Memory B cell (primary cell): Measurements from ENCODE around the gene TMIE.
"Not testable (repeated sequence)": the region's sequence is repeated elsewhere in the genome, so short reads cannot be mapped to it uniquely, and the experiment has no call there.

Source experiments
- ATAC-seq: fragments of 150-1000 bp; cut with Tn5 transposase; 2 replicates; pipeline ENCODE4 v1.10.0; 2021; ENCODE audit warnings: low read depth, mild to moderate bottlenecking, moderate library complexity
- DNase-seq, 2 donors: peaks; one replicate each; pipeline ENCODE4 v3.0.0; 2022; ENCODE audit warnings: low spot score in 2 of 2
- H3K27ac Mint-ChIP-seq: one replicate; pipeline ENCODE4 v1.8.0; 2022; ENCODE audit warnings: mild to moderate bottlenecking, moderate library complexity, mixed read lengths
- H3K27me3 Mint-ChIP-seq: one replicate; pipeline ENCODE4 v1.8.0; 2022; ENCODE audit warnings: mixed read lengths
- H3K36me3 Mint-ChIP-seq: one replicate; pipeline ENCODE4 v1.8.0; 2022; ENCODE audit warnings: mild to moderate bottlenecking, mixed read lengths
- H3K4me1 Mint-ChIP-seq: one replicate; pipeline ENCODE4 v1.8.0; 2022; ENCODE audit warnings: mixed read lengths
- H3K4me3 Mint-ChIP-seq: one replicate; pipeline ENCODE4 v1.8.0; 2022; ENCODE audit warnings: mild to moderate bottlenecking, moderate library complexity, mixed read lengths
- H3K9me3 Mint-ChIP-seq: one replicate; pipeline ENCODE4 v1.8.0; 2022; ENCODE audit warnings: mixed read lengths

Gene TMIE

DNA sequence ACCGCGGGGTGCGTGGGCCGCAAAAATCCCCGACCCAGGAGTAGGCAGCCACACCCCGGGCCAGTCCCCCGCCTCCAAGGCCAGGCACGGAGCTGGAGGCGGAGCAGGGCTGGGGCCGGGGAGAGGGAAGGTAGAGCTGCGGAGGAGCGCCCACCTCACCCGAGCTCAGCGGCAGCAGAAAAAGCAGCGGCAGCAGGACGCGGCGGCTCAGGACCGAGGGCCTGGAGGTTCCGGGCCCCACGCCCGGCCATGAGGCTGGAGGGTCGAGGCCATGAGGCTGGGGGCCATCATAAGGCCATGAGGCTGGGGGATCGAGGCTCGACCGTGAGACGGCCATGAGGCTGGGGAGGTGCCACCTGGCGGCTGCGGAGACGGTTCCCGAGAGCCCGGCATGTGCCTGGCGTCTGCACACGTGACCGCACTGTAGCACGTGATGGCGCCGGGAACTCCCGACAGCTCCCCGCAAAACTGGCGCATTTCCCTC is 49.4 kb downstream of the TMIE start:
- no peak overlapping the region for H3K4me3 Mint-ChIP-seq
- ATAC-seq = no peak
- peaks cover 11% of the 10 kb centered on the region for H3K27me3 Mint-ChIP-seq
- no peaks in the 10 kb centered on the region for H3K9me3 Mint-ChIP-seq
- no peak for DNase-seq
- H3K36me3 Mint-ChIP-seq = no peaks in the 10 kb centered on the region
- no peaks in the 10 kb centered on the region for H3K4me1 Mint-ChIP-seq
- H3K27ac Mint-ChIP-seq = no peak overlapping the region

DNA sequence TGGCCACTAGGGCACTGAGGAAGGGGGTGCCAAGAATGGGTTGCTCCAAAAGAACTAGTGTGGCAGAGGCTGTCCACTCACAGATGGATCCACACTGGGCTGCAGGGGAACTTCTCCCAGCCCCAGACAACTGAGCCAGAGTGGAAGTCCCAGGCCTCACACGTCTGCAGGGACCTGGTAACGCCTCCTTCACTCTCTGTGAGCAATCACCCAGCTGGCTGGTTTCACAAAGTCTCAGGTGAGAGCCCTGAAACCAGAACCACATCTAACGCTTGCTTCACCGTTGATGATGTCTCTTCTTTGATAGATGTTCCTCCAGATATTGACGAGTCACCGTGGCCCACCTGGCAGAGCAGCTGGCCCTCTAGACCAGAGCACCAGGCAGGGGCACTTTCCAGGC is 51.9 kb downstream of the TMIE start:
- not testable (repeated sequence) for ATAC-seq, DNase-seq, H3K9me3 Mint-ChIP-seq, H3K4me1 Mint-ChIP-seq, H3K27ac Mint-ChIP-seq, H3K36me3 Mint-ChIP-seq, H3K4me3 Mint-ChIP-seq
- peaks cover 10% of the 10 kb centered on the region for H3K27me3 Mint-ChIP-seq

DNA sequence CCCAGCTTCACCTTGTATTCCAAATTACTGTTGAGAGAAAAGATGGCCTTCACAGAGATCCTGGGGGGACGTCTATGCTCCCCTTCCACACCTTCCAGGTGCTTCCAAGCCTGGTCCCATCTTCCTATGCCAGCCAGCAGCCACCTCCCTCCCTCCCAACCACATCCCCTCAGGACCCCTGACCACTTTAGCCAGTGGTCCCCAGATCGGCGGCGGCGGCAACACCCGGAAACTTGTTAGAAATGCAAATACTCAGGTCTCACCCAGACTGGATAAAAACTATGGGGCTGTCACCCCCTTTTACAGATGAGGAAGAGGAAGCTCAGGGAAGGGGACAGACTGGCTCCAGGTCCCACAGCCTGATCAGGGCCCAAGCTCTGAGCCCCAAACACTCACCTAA is 54.5 kb downstream of the TMIE start:
- no peak overlapping the region for H3K27ac Mint-ChIP-seq
- no peak for DNase-seq
- no peaks in the 10 kb centered on the region for H3K9me3 Mint-ChIP-seq
- peaks cover 4% of the 10 kb centered on the region for H3K27me3 Mint-ChIP-seq
- no peaks in the 10 kb centered on the region for H3K4me1 Mint-ChIP-seq
- ATAC-seq = no peak
- H3K36me3 Mint-ChIP-seq = no peaks in the 10 kb centered on the region
- H3K4me3 Mint-ChIP-seq = no peak overlapping the region

DNA sequence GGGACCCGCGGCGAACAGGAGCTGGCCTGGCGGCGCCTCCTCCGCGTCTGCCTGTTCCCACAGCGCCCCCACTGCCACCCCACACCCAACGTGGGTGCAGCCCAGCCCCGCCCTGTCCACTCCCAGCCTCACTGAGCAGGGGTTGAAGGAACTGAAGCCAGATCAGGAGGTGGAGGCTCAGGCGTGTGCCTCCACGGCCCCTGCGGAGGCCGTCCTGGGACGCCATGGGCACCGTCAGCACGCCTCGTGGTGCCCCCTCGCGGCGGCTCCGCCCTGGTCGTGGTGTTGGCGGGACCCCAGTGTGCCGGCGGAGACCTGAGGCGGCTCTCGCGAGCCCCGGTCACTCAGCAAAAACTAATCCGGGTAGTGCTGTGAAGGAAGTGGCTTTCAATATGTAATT is 55.5 kb downstream of the TMIE start:
- Mint-ChIP-seq H3K4me3 (no peak overlapping the region), H3K27me3 (peaks cover 4% of the 10 kb centered on the region), H3K4me1 (no peaks in the 10 kb centered on the region), H3K9me3 (no peaks in the 10 kb centered on the region), H3K27ac (no peak overlapping the region), H3K36me3 (no peaks in the 10 kb centered on the region)
- ATAC-seq (no peak), DNase-seq (no peak)

DNA sequence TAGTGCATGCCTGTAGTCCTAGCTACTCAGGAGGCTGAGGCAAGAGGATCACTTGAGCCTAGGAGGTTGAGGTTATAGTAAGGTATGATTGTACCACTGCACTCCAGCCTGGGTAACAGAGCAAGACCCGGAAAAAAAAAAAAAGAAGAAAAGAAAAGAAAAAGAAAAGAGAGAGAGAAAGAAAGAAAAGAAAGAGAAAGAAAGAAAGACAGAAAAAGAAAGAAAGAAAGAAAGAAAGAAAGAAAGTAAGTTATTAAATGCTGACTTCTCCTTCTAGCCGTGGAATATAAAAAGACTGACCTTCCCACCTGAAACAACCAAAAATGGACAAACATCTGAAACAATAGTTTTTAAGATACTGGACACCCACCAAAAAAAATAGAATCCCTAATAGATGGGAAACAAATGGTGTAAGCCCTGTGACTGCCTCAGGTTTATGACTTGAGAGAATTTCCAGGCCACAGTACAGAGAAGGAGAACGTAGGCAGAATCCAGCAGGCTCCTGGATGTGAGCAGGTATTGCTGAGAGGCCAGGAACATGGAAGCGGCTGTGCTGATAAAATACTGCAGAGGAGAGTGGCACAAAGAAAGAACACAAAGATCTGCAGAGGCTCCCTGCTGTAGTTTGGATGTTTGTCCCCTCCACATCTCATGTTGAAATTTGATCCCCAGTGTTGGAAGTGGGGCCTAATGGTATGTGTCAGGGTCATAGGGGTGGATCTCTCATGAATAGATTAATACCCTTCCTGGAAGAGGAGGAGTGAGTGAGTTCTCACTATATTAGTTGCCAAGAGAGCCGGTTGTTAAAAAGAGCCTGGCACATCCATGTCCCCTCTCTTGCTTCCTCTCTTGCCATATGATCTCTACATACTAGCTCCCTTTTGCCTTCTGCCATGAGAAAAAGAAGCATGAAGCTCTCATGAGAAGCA is 58.3 kb downstream of the TMIE start:
- peaks cover 2% of the 10 kb centered on the region for H3K36me3 Mint-ChIP-seq
- no peak for DNase-seq
- no peak overlapping the region for H3K27ac Mint-ChIP-seq
- peaks cover 6% of the 10 kb centered on the region for H3K27me3 Mint-ChIP-seq
- ATAC-seq = no peak
- no peak overlapping the region for H3K4me3 Mint-ChIP-seq
- peaks cover 13% of the 10 kb centered on the region for H3K9me3 Mint-ChIP-seq
- H3K4me1 Mint-ChIP-seq = no peaks in the 10 kb centered on the region
